AG04450 (cell line): ENCODE measurements around the gene MRPL28. TPM values are rescaled to one million over a fixed set of nuclear protein-coding genes. Genes with fewer than 3 reads are reported as not detected.

ENCODE experiments used
- CTCF ChIA-PET: fragments of 300-600, 350-600 bp; formaldehyde crosslinking; extraction: SDS; loops from one replicate; lab custom pipeline; 2022; ENCODE audit warnings: antibody characterized with exemption, inconsistent platforms; lab: Charles Lee
- POLR2A ChIA-PET: fragments of 350-600 bp; formaldehyde crosslinking; extraction: SDS; loops from one replicate; lab custom pipeline; 2021; ENCODE audit warnings: antibody characterized with exemption, inconsistent platforms; lab: Yijun Ruan, JAX
- DNase-seq: peaks from one replicate; pipeline ENCODE4 v3.0.0-alpha.2; 2011; ENCODE audit warnings: low read depth, low spot score
- H3K27ac ChIP-seq: one replicate; pipeline ENCODE4 v1.5.1; 2012; ENCODE audit warnings: low read depth, low read length, control low read depth
- H3K27me3 ChIP-seq: one replicate; pipeline ENCODE4 v1.6.0; 2012; ENCODE audit warnings: low read length; ENCODE audit not compliant: control insufficient read depth, insufficient read depth
- H3K4me3 ChIP-seq: 2 replicates; pipeline ENCODE4 v1.5.1; 2011; ENCODE audit warnings: mild to moderate bottlenecking, low read depth, low read length, control low read depth
- H3K9me3 ChIP-seq: 2 replicates; pipeline ENCODE4 v1.5.1; 2012; ENCODE audit warnings: low read length; ENCODE audit not compliant: control insufficient read depth, insufficient read depth
- polyA plus RNA-seq: library from polyadenylated mRNA; depleted of rRNA; stranded (reverse); fragments of >200 nt; gene quantifications from 2 replicates; pipeline ENCODE4 v1.2.3, GENCODE V29; 2011
- TF ChIP-seq, protein P1 (sequence below): IDR thresholded peaks from 2 replicates; pipeline ENCODE4 v1.5.1; 2011; ENCODE audit warnings: low read depth, low read length, control low read depth, inconsistent platforms

Gene MRPL28
- polyA plus RNA-seq, 1 experiment, result 144 TPM

DNA sequence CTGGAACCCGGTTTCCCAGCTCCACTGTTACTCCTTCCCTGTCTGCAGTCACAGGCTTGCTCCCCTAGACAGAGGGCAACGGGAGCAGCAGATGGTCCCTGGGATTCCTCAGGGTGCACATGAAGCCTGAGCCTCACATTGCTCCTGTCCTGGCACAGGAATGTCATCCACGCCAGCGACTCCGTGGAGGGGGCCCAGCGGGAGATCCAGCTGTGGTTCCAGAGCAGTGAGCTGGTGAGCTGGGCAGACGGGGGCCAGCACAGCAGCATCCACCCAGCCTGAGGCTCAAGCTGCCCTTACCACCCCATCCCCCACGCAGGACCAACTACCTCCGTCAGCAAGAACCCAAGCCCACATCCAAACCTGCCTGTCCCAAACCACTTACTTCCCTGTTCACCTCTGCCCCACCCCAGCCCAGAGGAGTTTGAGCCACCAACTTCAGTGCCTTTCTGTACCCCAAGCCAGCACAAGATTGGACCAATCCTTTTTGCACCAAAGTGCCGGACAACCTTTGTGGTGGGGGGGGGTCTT is 29.8 kb upstream of the MRPL28 start:
- Histone ChIP-seq H3K4me3 (peak overlapping the region; percentile 84), H3K9me3 (no peaks in the 10 kb centered on the region; the same call in 1 of the 2 replicates), H3K27ac (no peak overlapping the region), H3K27me3 (no peaks in the 10 kb centered on the region)
- CTCF ChIA-PET, result interaction anchor here (0.7 kb wide), 1 partner anchor 1310 kb away, joined by 8 read pairs; no protein-coding TSS in a partner anchor
- no peak for DNase-seq
- POLR2A ChIA-PET, result interaction anchor here (0.7 kb wide), 1 partner anchor 302 kb away, joined by 7 read pairs; no protein-coding TSS in a partner anchor
- TF ChIP-seq, protein P1, sequence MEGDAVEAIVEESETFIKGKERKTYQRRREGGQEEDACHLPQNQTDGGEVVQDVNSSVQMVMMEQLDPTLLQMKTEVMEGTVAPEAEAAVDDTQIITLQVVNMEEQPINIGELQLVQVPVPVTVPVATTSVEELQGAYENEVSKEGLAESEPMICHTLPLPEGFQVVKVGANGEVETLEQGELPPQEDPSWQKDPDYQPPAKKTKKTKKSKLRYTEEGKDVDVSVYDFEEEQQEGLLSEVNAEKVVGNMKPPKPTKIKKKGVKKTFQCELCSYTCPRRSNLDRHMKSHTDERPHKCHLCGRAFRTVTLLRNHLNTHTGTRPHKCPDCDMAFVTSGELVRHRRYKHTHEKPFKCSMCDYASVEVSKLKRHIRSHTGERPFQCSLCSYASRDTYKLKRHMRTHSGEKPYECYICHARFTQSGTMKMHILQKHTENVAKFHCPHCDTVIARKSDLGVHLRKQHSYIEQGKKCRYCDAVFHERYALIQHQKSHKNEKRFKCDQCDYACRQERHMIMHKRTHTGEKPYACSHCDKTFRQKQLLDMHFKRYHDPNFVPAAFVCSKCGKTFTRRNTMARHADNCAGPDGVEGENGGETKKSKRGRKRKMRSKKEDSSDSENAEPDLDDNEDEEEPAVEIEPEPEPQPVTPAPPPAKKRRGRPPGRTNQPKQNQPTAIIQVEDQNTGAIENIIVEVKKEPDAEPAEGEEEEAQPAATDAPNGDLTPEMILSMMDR, result no peak

- DNase-seq, result no peak
- Histone ChIP-seq H3K27ac (no peak overlapping the region), H3K27me3 (no peaks in the 10 kb centered on the region), H3K9me3 (no peaks in the 10 kb centered on the region; the same call in 1 of the 2 replicates), H3K4me3 (no peak overlapping the region)
- POLR2A ChIA-PET, result no interaction called here
- CTCF ChIA-PET, result no interaction called here
- TF ChIP-seq, protein P1, result no peak
Observed at GRCh38 chr16:399340-400019, 29.1 kb upstream of the MRPL28 start.

GRCh38 chr16:398561-399339 is 28.4 kb upstream of the MRPL28 start:
- ChIA-PET CTCF (no interaction called here), POLR2A (interaction anchor here (0.7 kb wide), 1 partner anchor 10 kb away, joined by 4 read pairs; no protein-coding TSS in a partner anchor)
- H3K4me3 ChIP-seq, result no peak overlapping the region
- H3K9me3 ChIP-seq, result no peaks in the 10 kb centered on the region; the same call in 1 of the 2 replicates
- no peak for DNase-seq
- H3K27ac ChIP-seq, result no peak overlapping the region
- no peaks in the 10 kb centered on the region for H3K27me3 ChIP-seq
- TF ChIP-seq, protein P1, result no peak

DNA sequence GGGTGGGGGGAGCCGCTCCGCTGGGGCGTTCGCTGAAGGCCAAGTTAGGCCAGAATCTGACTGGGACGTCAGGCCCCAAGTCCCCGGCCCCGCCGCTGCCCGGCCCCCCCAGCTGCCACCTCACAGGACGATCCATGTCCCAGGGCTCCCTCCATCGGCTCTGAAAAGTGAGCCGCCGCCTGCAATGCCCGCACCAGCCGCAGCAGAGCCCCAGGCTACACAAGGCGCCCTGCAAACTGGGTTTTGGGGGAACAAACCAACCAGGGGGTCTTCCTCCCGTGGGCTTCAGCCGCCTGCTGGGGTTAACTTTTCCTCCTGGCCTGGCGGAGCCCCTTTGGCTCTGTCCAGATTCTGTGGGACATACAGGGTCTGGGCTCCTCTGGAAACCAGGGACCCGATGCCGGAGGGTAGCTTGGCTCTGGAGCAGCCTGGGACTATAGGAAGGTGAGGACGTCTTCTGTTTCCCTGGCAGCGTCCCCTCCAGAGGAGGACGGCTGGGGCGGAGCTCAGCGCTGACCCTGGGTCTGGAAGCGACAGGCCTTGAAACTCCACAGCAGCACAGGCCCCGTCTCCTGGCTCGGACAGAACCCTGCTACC is 27.5 kb upstream of the MRPL28 start:
- Histone ChIP-seq H3K9me3 (no peaks in the 10 kb centered on the region; the same call in 1 of the 2 replicates), H3K27me3 (no peaks in the 10 kb centered on the region), H3K27ac (peak overlapping the region; percentile 47), H3K4me3 (peak overlapping the region; percentile 21; the same call in 1 of the 2 replicates)
- ChIA-PET CTCF (no interaction called here), POLR2A (interaction anchor here (0.6 to 0.7 kb wide), 2 partner anchors 11 to 76 kb away, joined by 3 to 4 read pairs; no protein-coding TSS in a partner anchor)
- TF ChIP-seq, protein P1, result peak; percentile 42
- no peak for DNase-seq
